Hematopoietic multipotent progenitor cell (in vitro differentiated cells): Measurements from ENCODE around the gene TRIM14. TPM values are rescaled to one million over a fixed set of nuclear protein-coding genes. Genes with fewer than 3 reads are reported as not detected.

ENCODE experiments used
- DNase-seq, 3 donors: peaks; one replicate each; pipeline ENCODE4 v3.0.0-alpha.2; 2011 to 2015; ENCODE audit warnings: low read depth in 2 of 3, low spot score in 2 of 3
- total RNA-seq: library from RNA; depleted of rRNA; stranded (reverse); fragments of >200 nt; gene quantifications from one replicate; pipeline ENCODE4 v1.2.3, GENCODE V29; 2012

TRIM14 gene
- total RNA-seq, 1 donor: 33.4 TPM

DNA sequence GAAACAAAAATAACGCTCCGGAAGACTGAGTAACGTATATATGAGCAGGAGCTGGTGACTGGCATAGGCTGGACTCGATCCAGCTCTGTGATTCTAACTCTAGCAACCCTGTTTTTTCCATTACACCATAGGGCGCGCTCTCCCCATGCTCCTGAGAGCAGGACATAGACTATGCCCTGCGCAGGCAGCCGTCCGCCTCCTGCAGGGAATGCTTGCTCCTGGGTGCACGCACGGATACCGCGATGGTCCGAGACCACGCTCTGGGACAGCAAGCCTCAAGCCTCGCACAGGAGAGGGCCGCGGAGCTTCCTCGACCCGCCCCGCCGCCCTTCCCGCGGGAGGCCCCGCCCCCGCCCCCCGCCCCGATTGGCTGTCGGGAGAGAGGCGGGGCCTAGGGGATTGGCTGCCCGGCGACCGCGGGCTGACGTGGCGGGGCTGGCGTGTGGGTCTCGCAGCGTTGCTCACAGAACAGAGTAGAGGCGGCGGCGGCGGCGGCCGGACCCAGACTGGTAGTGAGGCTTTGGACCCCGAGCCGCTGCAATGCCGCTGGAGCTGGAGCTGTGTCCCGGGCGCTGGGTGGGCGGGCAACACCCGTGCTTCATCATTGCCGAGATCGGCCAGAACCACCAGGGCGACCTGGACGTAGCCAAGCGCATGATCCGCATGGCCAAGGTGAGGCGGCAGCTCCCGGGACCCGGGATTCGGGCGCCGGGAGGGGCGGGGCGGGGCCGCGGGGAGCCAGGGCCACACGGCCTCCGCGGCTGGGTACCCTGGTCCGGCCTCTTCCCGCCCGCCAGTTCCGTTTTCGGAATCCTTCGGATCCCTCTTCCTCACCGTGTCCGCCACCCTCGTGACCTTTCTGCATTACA lies 62.5 kb downstream of the TRIM14 start, which contains the start of gene NANS:
TSS of gene NANS (plus strand) at position 464 of the 869 bp plus-strand sequence. CDS start at position 541, 77 bp downstream.
- peak; percentile 66 to 92 (median 87) for DNase-seq

DNA sequence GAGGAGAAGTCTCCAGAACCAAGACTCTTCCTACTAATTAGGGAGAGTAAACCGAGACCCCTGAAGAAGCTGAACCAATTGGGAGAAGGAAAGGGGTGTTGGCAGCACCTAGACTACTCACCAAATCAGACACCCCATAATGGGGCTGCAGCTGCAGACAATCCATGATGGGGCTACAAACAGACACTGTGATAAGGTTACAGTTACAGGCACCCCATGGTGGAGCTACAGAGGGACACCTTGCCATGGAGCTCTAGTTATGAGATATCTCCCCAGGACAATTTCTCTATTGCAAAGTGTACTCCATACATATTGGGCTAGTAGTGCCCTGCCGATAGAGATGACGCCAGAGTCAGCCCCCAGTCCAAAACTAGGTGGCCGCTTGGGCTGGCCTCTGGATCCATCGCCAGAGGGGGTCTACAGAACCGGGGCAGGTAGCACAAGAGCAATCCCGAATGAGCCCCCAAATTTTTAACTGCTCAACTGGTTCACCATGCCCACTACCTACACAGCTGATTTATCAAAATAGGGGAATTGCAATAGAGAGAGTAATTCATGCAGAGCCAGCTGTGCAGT lies 64.6 kb downstream of the TRIM14 start:
- no peak for DNase-seq

DNA sequence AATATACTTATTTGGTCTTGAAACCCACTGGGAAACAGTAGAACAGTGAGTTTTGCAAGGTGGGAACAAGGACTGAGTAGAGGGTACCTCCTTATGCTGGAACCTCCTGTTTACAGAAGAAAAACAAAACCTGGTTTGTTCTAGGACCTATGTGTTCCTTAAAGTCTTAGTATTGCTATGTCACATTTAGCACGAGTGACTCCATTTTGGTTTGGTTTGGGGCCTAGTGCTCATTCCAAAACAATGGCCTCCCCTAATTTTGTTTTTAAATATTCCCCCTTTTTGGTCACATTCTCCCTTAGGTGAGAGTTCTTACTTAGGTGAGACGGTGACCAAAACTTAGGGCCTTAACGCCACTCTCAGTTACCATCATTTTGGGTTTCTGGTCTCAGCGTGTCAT lies 68.7 kb downstream of the TRIM14 start:
- DNase-seq: no peak

DNA sequence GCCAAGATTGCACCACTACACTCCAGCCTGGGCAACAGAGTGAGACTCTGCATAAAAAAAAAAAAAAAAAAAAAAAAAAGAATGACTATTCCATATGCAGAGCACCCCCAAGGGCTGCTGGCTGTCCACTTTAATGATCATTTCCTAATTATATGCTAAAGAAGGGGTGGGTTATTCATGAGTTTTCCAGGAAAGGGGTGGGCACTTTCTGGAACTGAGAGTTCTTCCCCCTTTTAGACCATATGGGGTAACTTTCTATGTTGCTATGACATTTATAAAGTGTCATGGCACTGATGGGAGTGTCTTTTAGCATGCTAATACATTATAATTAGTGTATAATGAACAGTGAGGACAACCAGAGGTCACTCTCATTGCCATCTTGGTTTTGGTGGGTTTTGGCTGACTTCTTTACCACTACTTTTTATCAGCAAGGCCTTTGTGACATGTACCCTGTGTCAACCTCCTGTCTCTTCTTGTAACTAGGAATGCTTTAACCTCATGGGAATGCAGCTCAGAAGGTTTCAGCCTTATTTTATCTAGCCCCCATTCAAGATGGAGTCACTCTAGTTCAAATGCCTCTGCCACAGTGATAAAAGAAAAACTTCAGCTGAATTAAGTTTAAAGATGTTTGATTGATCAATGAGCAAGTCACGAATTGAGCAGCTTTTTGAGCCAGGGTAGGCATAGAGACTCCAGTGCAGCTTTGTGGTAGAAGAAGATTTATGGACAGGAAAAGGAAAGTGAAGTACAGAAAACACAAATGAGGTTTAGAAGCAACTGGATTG lies 69.5 kb downstream of the TRIM14 start:
- DNase-seq: peak in 2 of 3 donors; percentile 55 to 79

DNA sequence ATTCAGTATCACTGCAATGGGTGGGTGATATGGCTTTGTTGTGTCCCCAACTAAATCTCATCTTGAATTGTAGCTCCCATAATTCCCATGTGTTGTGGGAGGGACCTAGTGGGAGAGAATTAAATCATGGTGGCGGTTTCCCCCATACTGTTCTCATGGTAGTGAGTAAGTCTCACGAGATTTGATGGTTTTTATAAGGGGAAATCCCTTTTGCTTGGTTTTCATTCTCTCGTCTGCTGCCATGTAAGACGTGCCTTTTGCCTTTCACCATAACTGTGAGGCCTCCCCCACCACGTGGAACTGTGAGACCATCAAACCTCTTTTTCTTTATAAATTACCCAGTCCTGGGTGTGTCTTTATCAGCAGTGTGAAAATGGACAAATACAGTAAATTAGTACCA lies 72.0 kb downstream of the TRIM14 start:
- no peak for DNase-seq

DNA sequence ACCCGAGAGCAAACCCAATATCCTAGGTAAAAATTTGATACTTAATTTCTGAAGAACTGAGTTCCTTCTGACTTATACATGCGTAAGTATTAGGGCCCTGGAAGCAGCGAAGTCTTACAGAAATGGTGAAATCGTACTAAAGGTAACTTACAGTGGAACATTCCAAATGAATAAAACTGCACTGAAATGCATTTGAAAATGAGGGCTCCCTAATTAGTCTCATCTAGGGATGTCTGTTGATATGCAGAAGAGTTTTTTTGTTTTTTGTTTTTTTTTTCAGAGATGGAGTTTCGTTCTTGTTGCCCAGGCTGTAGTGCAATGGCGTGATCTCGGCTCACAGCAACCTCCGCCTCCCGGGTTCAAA lies 72.9 kb downstream of the TRIM14 start:
- no peak for DNase-seq

DNA sequence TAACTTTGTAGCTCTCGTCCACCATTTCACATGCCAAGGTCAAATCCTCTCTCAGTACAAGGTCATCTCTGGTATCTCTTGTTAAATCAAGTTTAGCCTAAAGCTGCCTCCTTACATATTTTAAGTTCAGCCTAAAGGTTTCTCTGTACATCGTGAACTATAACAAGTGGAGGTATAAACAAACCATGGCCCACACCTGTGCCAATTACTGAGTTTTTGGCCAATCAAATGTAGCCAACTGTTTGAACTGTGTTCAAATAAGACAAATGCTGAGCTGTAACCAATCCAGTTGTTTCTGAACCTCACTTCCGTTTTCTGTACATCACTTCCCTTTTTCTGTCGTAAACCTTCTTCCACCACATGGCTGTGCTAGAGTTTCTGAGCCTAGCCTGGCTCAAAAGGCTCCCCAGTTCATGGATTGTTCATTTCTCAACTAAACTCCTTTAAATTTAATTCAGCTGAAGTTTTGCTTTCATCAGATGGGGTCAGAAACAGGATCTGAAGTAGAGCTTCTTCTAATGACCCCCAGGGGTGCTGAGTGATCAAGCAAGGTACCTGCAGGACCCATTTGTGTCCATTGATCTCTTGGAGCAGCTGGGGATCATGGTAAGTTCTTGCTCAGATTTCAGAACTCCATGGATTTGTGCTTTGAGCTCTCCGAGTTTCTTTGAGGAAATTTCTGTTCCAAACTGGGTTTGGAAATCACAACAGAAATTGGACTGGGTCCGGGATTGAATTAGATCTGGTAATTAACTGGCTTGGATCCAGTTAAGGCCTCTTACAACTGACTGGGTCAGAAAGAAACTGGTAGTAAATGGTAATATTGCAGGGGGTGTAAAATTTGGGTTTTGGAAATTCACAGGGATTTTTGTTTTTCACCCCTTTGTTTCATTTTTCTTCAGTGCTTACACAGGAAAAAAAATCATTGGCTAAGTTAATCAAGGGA lies 73.5 kb downstream of the TRIM14 start:
- DNase-seq: peak; percentile 38 to 90 (median 82)

DNA sequence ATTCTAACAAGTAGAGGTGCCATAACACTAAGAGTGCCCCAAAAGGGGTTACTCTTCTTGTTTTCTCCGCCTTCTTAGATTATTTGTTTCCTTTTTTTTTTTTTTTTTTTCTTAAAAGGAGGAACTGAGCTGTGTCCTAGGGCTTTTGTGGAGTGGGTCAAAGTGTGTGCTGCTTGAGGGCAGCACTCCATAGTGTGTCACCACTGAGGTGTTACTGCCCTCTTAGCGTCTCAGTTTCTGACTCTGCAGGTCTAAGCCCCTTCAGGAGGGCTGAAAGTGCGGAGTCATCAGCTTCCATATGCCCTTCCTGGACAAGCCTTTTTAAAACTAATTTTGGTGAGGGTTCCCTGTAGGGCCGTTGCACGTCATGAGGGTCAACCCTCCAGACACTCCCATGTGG lies 75.1 kb downstream of the TRIM14 start:
- DNase-seq: no peak

DNA sequence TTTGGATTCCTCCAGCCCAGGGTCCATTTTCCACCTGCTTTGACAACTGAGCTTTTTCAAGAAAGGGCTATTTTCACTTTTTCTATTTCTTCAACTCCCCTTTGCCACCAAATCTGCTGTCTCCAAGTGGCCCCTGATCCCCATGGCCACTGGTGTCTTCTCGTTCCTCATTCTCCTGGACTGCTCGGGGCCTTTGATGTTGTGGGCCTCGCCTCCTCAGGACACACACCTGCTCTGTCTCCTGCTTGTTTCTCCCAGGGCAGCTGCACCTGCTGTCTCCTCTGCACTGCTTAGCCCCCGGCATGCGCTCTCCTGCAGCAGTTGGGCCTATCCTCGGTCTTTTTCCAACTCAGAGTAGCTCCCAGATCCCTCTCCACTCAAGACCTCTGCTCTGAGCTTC lies 78.8 kb downstream of the TRIM14 start:
- no peak for DNase-seq

DNA sequence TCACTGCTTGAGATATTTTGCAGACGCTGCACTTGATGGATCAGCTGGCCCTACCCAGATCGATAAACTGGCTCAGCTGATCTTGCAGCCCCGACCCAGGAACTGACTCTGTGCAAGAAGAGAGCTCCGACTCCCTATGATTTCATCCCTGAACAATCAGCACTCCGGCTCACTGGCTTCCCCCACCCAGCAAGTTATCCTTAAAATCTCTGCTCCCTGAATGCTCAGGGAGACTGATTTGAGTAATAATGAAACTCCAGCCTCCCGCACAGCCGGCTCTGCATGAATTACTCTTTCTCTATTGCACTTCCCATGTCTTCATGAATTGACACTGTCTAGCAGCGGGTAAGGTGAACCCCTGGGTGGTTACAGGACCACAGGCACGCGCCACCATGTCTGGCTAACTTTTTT lies 79.4 kb downstream of the TRIM14 start:
- DNase-seq: no peak

DNA sequence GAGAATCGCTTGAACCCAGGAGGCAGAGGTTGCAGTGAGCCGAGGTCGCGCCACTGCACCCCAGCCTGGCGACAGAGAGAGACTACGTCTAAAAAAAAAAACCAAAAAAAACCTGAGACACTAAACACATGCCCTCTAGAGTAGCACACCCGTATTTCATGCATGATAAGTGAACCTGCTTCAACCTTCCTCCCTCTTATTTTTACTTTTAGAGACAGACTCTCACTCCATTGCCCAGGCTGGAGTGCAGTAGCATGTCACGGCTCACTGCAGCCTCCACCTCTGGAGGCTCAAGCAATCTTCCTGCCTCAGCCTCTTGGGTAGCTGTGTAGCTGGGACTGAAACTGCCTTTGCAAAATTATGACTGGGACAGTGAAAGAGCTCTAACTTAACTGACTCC lies 80.1 kb downstream of the TRIM14 start:
- peak in 1 of 3 donors; percentile 8 for DNase-seq

DNA sequence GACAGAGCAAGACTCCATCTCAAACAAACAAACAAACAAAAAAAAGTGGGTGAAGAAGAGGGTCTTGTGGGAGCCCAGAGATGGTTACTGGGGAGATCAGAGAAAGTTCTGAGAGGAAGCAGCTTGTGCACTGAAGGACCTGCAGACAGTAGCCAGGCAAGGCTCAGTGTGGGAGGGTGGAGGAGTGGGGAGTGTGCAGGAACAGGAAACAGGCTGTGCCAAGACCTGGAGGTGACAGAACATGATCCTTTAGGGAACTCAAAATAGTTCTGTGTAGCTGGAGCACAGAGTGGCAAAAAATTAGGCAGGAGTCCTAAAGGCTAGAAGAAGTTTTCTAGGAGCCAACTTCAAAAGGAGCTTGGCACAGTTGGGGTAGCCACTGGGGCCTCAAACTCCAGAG lies 81.7 kb downstream of the TRIM14 start:
- peak in 1 of 3 donors; percentile 66 for DNase-seq

DNA sequence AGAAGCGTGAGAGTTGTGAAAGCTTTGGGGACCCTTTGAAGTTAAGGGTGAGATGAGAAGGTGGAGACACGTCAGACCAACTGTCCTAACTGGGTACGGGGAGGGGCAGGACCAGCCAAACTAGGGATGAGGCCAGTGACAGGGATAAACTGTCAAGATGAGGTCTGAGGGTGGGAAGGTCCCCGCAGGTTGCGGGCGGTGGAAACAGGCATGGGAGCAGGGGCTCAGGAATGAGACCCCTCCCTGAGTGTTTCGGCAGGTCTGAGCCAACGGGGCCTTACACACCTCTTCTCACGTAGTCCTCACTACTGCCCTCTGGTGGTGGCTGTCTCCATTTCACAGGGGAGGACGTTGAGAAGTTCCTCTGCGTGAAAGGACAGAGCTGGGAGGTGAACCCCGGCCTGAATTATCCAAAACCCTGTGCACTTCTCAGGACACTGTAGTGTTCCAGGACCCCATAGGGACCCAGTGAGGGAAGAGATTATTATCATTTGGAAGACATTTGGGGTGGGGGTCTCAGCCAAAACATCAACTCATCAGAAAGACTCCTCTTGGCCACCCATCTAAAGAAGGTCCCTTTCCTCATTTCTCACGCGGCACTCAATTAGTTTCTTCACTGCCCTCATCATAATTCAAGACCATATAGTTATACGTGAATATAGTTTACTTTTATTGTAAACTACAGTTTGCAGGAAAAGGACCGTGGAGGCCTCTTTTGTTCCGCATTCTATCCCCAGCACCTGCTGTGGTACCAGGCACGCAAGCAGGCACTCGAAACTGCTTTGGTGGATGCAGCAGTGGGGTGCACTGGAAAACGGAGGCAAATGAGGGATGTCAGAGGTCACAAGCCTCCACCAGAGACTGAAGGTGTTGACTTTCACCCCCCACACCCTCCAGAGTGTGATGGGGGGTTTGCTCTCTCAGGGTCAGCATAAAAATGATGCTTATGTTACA lies 84.2 kb downstream of the TRIM14 start:
- DNase-seq: peak; percentile 84 to 93 (median 88)

DNA sequence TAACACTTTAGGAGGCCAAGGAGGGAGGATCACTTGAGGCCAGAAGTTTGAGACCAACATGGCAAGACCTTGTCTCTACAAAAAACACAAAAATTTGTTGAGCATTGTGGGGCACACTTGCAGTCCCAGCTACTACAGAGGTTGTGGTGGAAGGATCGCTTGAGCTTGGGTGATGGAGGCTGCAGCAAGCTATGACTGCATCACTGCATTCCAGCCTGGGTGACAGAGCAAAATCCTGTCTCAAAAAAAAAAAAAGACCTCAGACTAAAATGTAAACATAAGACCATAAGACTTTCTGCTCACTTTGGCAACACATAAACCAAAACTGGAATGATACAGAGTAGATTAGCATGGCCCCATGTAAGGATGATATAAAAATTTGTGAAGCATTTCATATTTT lies 87.1 kb downstream of the TRIM14 start:
- no peak for DNase-seq

DNA sequence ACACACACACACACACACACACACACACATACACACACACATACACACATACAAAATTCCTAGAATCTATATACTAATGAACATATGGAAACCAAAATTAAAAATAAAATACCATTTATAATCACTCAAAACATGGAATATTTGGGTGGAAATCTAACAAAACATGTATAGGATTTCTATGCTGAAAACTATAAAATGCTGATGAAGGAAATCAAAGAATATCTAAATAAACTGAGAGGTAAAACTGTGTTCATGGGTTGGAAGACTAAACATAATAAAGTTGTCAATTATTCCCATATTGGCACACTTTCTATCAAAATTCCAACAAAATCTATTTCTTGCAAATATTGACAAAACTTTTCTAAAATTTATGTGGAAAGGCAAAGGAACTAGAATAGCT lies 87.9 kb downstream of the TRIM14 start:
- DNase-seq: no peak

DNA sequence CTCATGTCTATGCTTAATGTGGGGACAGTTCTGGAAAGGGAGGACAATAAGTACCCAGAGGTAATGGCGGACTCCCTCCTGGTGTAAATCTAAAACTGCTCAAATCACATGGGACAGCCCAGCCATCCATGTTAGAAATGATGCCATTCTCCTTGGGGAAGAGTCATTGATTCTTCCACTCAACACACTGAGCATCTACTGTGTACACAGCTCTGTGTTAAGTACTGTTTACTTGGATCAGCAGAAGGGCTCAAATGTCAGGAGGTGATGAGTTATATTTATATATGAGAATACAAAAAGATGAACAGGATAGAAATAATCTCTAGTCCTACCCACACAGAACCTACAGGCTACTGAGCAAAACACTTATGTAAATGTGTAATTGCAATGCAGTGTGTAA lies 94.3 kb downstream of the TRIM14 start:
- no peak for DNase-seq

DNA sequence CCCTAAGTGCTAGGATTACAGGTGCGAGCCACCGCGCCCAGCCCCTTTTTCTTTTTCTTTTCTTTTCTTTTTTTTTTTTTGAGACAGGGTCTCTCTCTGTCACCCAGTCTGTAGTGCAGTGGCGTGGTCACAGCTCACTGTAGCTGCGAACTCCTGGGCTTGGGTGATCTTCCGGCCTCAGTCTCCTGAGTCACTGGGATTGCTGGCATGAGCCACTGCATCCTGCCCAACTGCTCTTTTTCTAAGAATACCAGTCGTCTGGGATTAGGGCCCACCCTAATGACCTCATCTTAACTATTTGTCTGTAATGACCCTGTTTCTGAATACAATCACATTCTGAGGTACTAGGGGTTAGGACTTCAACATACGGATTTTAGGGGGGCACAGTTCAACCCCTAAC lies 96.6 kb downstream of the TRIM14 start:
- no peak for DNase-seq

DNA sequence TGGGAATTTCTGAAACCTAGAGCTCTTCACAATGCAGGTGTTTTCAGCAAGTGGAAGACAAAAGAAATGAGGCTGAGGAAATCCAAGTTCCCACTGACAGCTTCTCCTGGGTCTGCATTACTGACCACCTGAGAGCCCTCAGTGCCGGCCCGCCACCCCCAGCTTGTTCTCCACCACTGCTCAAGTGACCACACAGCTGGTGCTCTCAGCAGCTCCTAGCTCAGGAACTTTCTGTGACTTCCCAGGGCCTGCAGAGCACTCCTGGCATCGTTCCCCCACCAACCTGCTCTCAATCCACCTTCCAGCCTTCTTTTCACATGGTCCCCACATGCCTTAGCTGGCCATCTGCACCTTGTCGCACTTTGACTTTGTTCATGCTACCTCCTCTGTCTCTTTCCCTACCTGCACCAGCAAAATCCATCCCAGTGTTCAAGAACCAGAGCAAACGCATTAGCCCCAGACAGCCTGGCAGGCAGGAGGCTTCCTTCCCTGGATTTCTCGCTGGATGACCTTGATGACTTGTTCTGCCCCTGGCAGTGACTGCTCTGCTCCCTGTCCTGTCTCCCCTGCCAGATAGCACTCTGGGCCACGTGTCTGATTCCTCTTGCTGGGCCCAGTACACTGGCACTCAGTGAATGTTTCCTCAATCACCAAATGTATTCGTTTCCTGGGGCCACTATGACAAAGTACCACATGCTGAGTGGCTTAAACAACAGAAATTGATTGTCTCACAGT lies 97.5 kb downstream of the TRIM14 start:
- DNase-seq: no peak
